ENCODE data around the gene SYN1. TPM values are rescaled to one million over a fixed set of nuclear protein-coding genes. Genes with fewer than 3 reads are reported as not detected.

SYN1 gene
- polyA plus RNA-seq, 2 of the 4 experiments (the other 2 are of a cell fraction) = 0.05 TPM; not detected in 1

GRCh38 chrX:47638816-47639215 is 19.2 kb upstream of the SYN1 start (continued):
- no peak for TF ChIP-seq FOSB (CRISPR knock-in tag; IDR thresholded peaks at IDR 0.05)
- TF ChIP-seq CHD2 (IDR thresholded peaks at IDR 0.05; ENCODE audit: low read length, partially characterized antibody) = no peak

GRCh38 chrX:47637546-47638195 is 18.0 kb upstream of the SYN1 start:
- CTCF ChIA-PET = no interaction called here

GRCh38 chrX:47634871-47635575 is 15.4 kb upstream of the SYN1 start:
- H3K27ac ChIP-seq = no peak overlapping the region
- H3K4me1 ChIP-seq = no peaks in the 10 kb centered on the region
- TF ChIP-seq GATA3 (IDR thresholded peaks at IDR 0.05; ENCODE audit: borderline replicate concordance) (no peak), CHD4 (IDR thresholded peaks at IDR 0.05; ENCODE audit: borderline replicate concordance) (no peak), RFX5 (IDR thresholded peaks at IDR 0.05) (no peak), ZSCAN20 (CRISPR knock-in tag; IDR thresholded peaks at IDR 0.05) (no peak), KDM1A (IDR thresholded peaks at IDR 0.05; ENCODE audit: low read depth) (no peak), FOXS1 (CRISPR knock-in tag; IDR thresholded peaks at IDR 0.05) (no peak), NFE2L2 (conservative IDR thresholded peaks at IDR 0.05; ENCODE audit: low read length) (no peak), ZFP36 (IDR thresholded peaks at IDR 0.05; ENCODE audit: borderline replicate concordance, partially characterized antibody) (no peak), TFCP2L1 (CRISPR knock-in tag; IDR thresholded peaks at IDR 0.05) (no peak), CTCF (IDR thresholded peaks at IDR 0.05) (no peak), E2F6 (IDR thresholded peaks at IDR 0.05; ENCODE audit: borderline replicate concordance, low read depth) (no peak), BHLHE40 (IDR thresholded peaks at IDR 0.05; ENCODE audit: low read depth, low read length) (no peak), HOXA7 (CRISPR knock-in tag; IDR thresholded peaks at IDR 0.05) (no peak)
- CTCF ChIA-PET = no interaction called here
- WGBS (ENCODE audit: missing lambda C conversion rate) = 94% methylated on average over 16 of the region's 16 CpGs
- H3K4me2 ChIP-seq = no peak overlapping the region
- H3K4me3 ChIP-seq = no peak overlapping the region
- peaks cover 3% of the 10 kb centered on the region; the same call in 1 of the 3 replicates for H3K9me3 ChIP-seq
- DNase-seq (ENCODE audit: low read depth in 1 of 2, low spot score in 1 of 2) (no peak), FAIRE-seq (peak; percentile 63), ATAC-seq (no peak)
- POLR2A ChIA-PET = no interaction called here

More at GRCh38 chrX:47637546-47638195, 18.0 kb upstream of the SYN1 start:
- Histone ChIP-seq H3K9me3 (peaks cover 10% of the 10 kb centered on the region; the same call in 1 of the 3 replicates), H3K27ac (no peak overlapping the region), H3K4me2 (no peak overlapping the region), H3K4me1 (no peaks in the 10 kb centered on the region), H3K4me3 (no peak overlapping the region)
- POLR2A ChIA-PET = no interaction called here
- peak in 1 of 2 experiments; percentile 71; a peak in 3 of 6 replicates for ATAC-seq
- 95% methylated on average over 12 of the region's 31 CpGs for WGBS (ENCODE audit: missing lambda C conversion rate)
- TF ChIP-seq JUNB (IDR thresholded peaks at IDR 0.05) (no peak), BCL3 (IDR thresholded peaks at IDR 0.05) (no peak), ZC3H11A (IDR thresholded peaks at IDR 0.05) (no peak), CEBPB (IDR thresholded peaks at IDR 0.05) (no peak), EP300 (IDR thresholded peaks at IDR 0.05) (no peak), KDM5A (IDR thresholded peaks at IDR 0.05) (no peak)
- no peak for DNase-seq (ENCODE audit: low read depth in 1 of 2, low spot score in 1 of 2)
- no peak for FAIRE-seq

Data from A549 (cell line).